ENCODE data around the gene TRPM4.

Gene TRPM4

GRCh38 chr19:49249933-49250332 is 92.3 kb downstream of the TRPM4 start:
- POLR2A ChIA-PET, result no interaction called here

GRCh38 chr19:49255674-49256073 is 98.1 kb downstream of the TRPM4 start:
- CTCF ChIA-PET, result no interaction called here
- TF ChIP-seq SUZ12 (IDR thresholded peaks at IDR 0.05), result no peak
- TF ChIP-seq ARNT (IDR thresholded peaks at IDR 0.05), result no peak
- no peak for TF ChIP-seq L3MBTL2 (conservative IDR thresholded peaks at IDR 0.05)
- TF ChIP-seq FOXK2 (IDR thresholded peaks at IDR 0.05), result no peak
- no peak for TF ChIP-seq ZNF384 (IDR thresholded peaks at IDR 0.05)
- no peak for TF ChIP-seq TARDBP (IDR thresholded peaks at IDR 0.05)
- TF ChIP-seq SP1 (IDR thresholded peaks at IDR 0.05), result no peak
- TF ChIP-seq PKNOX1 (IDR thresholded peaks at IDR 0.05), result no peak
- TF ChIP-seq CTBP1 (IDR thresholded peaks at IDR 0.05; ENCODE audit: borderline replicate concordance), result no peak
- no peak for TF ChIP-seq NFRKB (IDR thresholded peaks at IDR 0.05)
- no peak for TF ChIP-seq FOXA1 (IDR thresholded peaks at IDR 0.05)
- no peak for TF ChIP-seq BHLHE40 (IDR thresholded peaks at IDR 0.05; ENCODE audit: borderline replicate concordance)
- TF ChIP-seq FOXM1 (IDR thresholded peaks at IDR 0.05; ENCODE audit: borderline replicate concordance), result no peak
- no peak for TF ChIP-seq LEF1 (IDR thresholded peaks at IDR 0.05; ENCODE audit: borderline replicate concordance)
- no peak for TF ChIP-seq HDGF (IDR thresholded peaks at IDR 0.05; ENCODE audit: borderline replicate concordance)
- TF ChIP-seq ELF4 (IDR thresholded peaks at IDR 0.05), result no peak
- DNase-seq (ENCODE audit: extremely low spot score), result no peak
- POLR2A ChIA-PET, result no interaction called here

More at GRCh38 chr19:49249933-49250332, 92.3 kb downstream of the TRPM4 start:
- DNase-seq (ENCODE audit: extremely low spot score), result no peak
- TF ChIP-seq FOXA1 (IDR thresholded peaks at IDR 0.05) (no peak), SUZ12 (IDR thresholded peaks at IDR 0.05) (no peak), SP1 (IDR thresholded peaks at IDR 0.05) (no peak), ARNT (IDR thresholded peaks at IDR 0.05) (no peak), ZNF384 (IDR thresholded peaks at IDR 0.05) (no peak), L3MBTL2 (conservative IDR thresholded peaks at IDR 0.05) (no peak), PKNOX1 (IDR thresholded peaks at IDR 0.05) (no peak)
- CTCF ChIA-PET, result no interaction called here

GRCh38 chr19:49256691-49257090 is 99.1 kb downstream of the TRPM4 start:
- POLR2A ChIA-PET, result no interaction called here
- no peak for DNase-seq (ENCODE audit: extremely low spot score)
- no peak for TF ChIP-seq FOXK2 (IDR thresholded peaks at IDR 0.05)
- TF ChIP-seq L3MBTL2 (conservative IDR thresholded peaks at IDR 0.05), result no peak
- TF ChIP-seq HDGF (IDR thresholded peaks at IDR 0.05; ENCODE audit: borderline replicate concordance), result no peak
- TF ChIP-seq NFRKB (IDR thresholded peaks at IDR 0.05), result no peak
- no peak for TF ChIP-seq BHLHE40 (IDR thresholded peaks at IDR 0.05; ENCODE audit: borderline replicate concordance)
- no peak for TF ChIP-seq ARNT (IDR thresholded peaks at IDR 0.05)
- TF ChIP-seq SP1 (IDR thresholded peaks at IDR 0.05), result no peak
- no peak for TF ChIP-seq TARDBP (IDR thresholded peaks at IDR 0.05)
- no peak for TF ChIP-seq SUZ12 (IDR thresholded peaks at IDR 0.05)
- no peak for TF ChIP-seq FOXM1 (IDR thresholded peaks at IDR 0.05; ENCODE audit: borderline replicate concordance)
- TF ChIP-seq ZNF384 (IDR thresholded peaks at IDR 0.05), result no peak
- TF ChIP-seq ELF4 (IDR thresholded peaks at IDR 0.05), result no peak
- TF ChIP-seq LEF1 (IDR thresholded peaks at IDR 0.05; ENCODE audit: borderline replicate concordance), result no peak
- no peak for TF ChIP-seq FOXA1 (IDR thresholded peaks at IDR 0.05)
- TF ChIP-seq CTBP1 (IDR thresholded peaks at IDR 0.05; ENCODE audit: borderline replicate concordance), result no peak
- TF ChIP-seq PKNOX1 (IDR thresholded peaks at IDR 0.05), result no peak
- CTCF ChIA-PET, result no interaction called here

All from HEK293T (cell line).